WTC11 (cell line): ENCODE measurements around the gene RPUSD3. TPM values are rescaled to one million over a fixed set of nuclear protein-coding genes. Genes with fewer than 3 reads are reported as not detected.

Experiments
- ATAC-seq: fragments of 200-7000 bp; cut with Tn5 transposase; 2 replicates; pipeline ENCODE4 v1.10.0; 2021; ENCODE audit warnings: mild to moderate bottlenecking, moderate library complexity
- CTCF ChIA-PET: fragments of 300-600 bp; sonication (Branson Sonifier 250); formaldehyde crosslinking; loops from one replicate; lab custom pipeline; 2021; ENCODE audit warnings: antibody characterized with exemption; lab: Charles Lee
- POLR2A ChIA-PET: fragments of 350-600 bp; sonication (Branson Sonifier 250); formaldehyde crosslinking; loops from one replicate; lab custom pipeline; 2021; ENCODE audit warnings: antibody characterized with exemption; lab: Charles Lee
- DNase-seq: peaks from one replicate; pipeline ENCODE4 v3.0.0; 2021; ENCODE audit warnings: low spot score
- H3K27ac Mint-ChIP-seq: 2 replicates; pipeline ENCODE4 v1.8.0; 2021; ENCODE audit warnings: mixed read lengths
- H3K27me3 Mint-ChIP-seq: 2 replicates; pipeline ENCODE4 v1.8.0; 2021; ENCODE audit warnings: low read depth, mild to moderate bottlenecking, moderate library complexity, mixed read lengths
- H3K36me3 Mint-ChIP-seq: 2 replicates; pipeline ENCODE4 v1.8.0; 2021; ENCODE audit warnings: mixed read lengths
- H3K4me1 Mint-ChIP-seq: 2 replicates; pipeline ENCODE4 v1.8.0; 2022; ENCODE audit warnings: mixed read lengths
- H3K4me3 Mint-ChIP-seq: 2 replicates; pipeline ENCODE4 v1.8.0; 2021; ENCODE audit warnings: mild to moderate bottlenecking, moderate library complexity, mixed read lengths
- H3K9me3 Mint-ChIP-seq: 2 replicates; pipeline ENCODE4 v1.8.0; 2021; ENCODE audit warnings: mixed read lengths
- FOXK1 ChIP-seq: sonication (generic); formaldehyde crosslinking; IDR thresholded peaks from 2 replicates; pipeline ENCODE4 v1.8.0; 2022; ENCODE audit warnings: mild to moderate bottlenecking, moderate library complexity, missing genetic modification reagents
- GRHL2 ChIP-seq: fragments of 250-450 bp; sonication (Bioruptor Pico); IDR thresholded peaks from 2 replicates; pipeline ENCODE4 v1.8.0; 2022; ENCODE audit warnings: mild to moderate bottlenecking, moderate library complexity; ENCODE audit not compliant: insufficient replicate concordance, severe bottlenecking
- GTF2I ChIP-seq: fragments of 250-450 bp; sonication (Bioruptor Pico); conservative IDR thresholded peaks from 2 replicates; pipeline ENCODE4 v1.4.0; 2021; ENCODE audit warnings: mild to moderate bottlenecking
- SP1 ChIP-seq: sonication (generic); formaldehyde crosslinking; conservative IDR thresholded peaks from 2 replicates; pipeline ENCODE4 v1.8.1; 2022; ENCODE audit warnings: missing genetic modification reagents
- ZNF416 ChIP-seq: fragments of 250-450 bp; sonication (Bioruptor Pico); IDR thresholded peaks from 2 replicates; pipeline ENCODE4 v1.9.0; 2021; ENCODE audit warnings: mild to moderate bottlenecking, inconsistent platforms
- ZNF423 ChIP-seq: fragments of 250-450 bp; sonication (Bioruptor Pico); IDR thresholded peaks from 2 replicates; pipeline ENCODE4 v2.1.2; 2022; ENCODE audit warnings: mild to moderate bottlenecking, moderate library complexity
- total RNA-seq: library from RNA; stranded (reverse); gene quantifications from 3 replicates; pipeline ENCODE4 v1.2.3, GENCODE V29; 2021
- TF ChIP-seq, protein P1 (sequence below): sonication (generic); formaldehyde crosslinking; IDR thresholded peaks from 2 replicates; pipeline ENCODE4 v1.8.0; 2023; ENCODE audit warnings: missing genetic modification reagents, mild to moderate bottlenecking, borderline replicate concordance
- TF ChIP-seq, protein P2 (sequence below): sonication (generic); formaldehyde crosslinking; IDR thresholded peaks from 2 replicates; pipeline ENCODE4 v1.8.1; 2023; ENCODE audit warnings: mild to moderate bottlenecking, moderate library complexity, missing genetic modification reagents
- TF ChIP-seq, protein P3 (sequence below): sonication (generic); formaldehyde crosslinking; IDR thresholded peaks from 2 replicates; pipeline ENCODE4 v1.8.1; 2023; ENCODE audit warnings: mild to moderate bottlenecking, missing genetic modification reagents

The RPUSD3 gene
- total RNA-seq, 1 experiment from 2014 or later, result 95.5 TPM

DNA sequence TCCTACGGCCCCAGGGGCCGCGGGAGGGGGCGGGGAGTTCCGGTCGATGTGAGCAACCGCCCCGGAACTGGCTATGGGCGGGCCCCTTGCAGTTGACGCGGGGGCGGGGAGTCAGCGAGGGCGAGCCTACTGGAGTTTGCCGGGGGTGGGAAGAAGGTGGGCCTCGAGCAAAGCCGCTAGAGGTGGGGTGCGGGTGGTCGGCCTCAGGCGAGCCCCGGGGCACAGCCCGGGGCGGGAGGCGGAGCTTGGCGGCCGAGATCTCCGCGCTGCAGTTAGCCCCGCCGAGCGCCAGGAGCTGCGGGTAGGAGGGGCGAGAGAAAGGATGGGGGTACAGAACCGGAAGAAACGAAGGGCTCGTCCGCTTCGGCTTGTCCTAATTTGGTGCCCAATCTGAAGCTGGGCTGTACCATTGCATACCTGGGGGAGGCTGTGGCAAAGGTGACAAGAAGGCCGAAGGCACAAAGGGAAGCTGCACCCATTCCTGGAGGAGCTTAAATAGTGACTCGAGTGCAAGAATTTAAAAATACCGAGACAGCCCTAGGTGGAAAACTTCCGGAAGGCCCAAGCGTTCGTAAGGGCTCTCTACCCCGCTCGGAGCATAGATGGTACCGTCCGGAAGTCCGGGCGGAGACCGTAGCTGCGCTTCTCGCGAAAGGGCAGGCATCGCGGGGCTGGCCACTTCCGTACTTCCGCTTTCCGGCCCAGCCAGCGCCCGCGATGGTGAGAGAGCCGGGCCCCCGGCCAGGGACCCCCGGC lies 51.2 kb downstream of the RPUSD3 start, which contains the start of the genes ARPC4 and TADA3 (continued):
- TF ChIP-seq, protein P1, sequence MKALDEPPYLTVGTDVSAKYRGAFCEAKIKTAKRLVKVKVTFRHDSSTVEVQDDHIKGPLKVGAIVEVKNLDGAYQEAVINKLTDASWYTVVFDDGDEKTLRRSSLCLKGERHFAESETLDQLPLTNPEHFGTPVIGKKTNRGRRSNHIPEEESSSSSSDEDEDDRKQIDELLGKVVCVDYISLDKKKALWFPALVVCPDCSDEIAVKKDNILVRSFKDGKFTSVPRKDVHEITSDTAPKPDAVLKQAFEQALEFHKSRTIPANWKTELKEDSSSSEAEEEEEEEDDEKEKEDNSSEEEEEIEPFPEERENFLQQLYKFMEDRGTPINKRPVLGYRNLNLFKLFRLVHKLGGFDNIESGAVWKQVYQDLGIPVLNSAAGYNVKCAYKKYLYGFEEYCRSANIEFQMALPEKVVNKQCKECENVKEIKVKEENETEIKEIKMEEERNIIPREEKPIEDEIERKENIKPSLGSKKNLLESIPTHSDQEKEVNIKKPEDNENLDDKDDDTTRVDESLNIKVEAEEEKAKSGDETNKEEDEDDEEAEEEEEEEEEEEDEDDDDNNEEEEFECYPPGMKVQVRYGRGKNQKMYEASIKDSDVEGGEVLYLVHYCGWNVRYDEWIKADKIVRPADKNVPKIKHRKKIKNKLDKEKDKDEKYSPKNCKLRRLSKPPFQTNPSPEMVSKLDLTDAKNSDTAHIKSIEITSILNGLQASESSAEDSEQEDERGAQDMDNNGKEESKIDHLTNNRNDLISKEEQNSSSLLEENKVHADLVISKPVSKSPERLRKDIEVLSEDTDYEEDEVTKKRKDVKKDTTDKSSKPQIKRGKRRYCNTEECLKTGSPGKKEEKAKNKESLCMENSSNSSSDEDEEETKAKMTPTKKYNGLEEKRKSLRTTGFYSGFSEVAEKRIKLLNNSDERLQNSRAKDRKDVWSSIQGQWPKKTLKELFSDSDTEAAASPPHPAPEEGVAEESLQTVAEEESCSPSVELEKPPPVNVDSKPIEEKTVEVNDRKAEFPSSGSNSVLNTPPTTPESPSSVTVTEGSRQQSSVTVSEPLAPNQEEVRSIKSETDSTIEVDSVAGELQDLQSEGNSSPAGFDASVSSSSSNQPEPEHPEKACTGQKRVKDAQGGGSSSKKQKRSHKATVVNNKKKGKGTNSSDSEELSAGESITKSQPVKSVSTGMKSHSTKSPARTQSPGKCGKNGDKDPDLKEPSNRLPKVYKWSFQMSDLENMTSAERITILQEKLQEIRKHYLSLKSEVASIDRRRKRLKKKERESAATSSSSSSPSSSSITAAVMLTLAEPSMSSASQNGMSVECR, result 0 out of 2 replicates have a peak, but pooled peaks have one; percentile 14
- TF ChIP-seq SP1, result peak; percentile 71
- peak; percentile 20 for TF ChIP-seq FOXK1 (CRISPR knock-in tag)

DNA sequence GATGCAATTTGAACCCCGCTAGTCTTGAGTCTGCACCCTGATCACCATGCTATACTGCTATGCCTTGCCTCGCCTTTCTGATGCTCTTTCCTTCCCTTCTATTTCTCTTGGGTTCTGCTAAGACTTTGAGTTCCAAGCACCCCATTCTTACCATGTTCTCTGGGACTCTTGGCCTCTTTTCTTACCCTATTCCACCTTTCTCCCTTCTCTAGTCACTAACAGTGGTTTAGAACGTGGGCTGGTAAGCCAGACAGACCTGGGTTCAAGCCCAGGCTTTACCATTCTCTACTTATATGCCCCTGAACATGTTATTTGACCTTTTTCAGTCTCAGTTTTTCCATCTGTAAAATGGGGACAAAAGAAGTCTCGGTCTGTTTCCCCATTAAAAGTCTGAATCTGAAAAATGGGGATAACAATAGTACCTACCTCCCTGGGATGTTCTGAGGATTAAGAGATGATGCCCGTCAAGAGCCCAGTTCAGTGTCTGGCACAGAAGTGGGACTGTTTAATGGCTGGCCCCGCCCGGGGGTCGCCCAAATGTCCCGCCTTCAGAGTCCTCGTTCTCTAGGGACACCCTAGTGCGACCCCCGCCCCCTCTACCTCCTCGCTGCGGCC lies 51.9 kb downstream of the RPUSD3 start:
- H3K4me1 Mint-ChIP-seq, result peaks cover 18% of the 10 kb centered on the region
- POLR2A ChIA-PET, result interaction anchor here (1.0 to 1.8 kb wide), 7 partner anchors 9 to 219 kb away, joined by 3 to 11 read pairs (median 5); partner anchors contain the start of gene OGG1
- TF ChIP-seq ZNF416 (0 out of 2 replicates have a peak, but pooled peaks have one; percentile 7), GRHL2 (CRISPR knock-in tag) (no peak), ZNF423 (CRISPR knock-in tag) (no peak), GTF2I (peak; percentile 96)
- TF ChIP-seq, protein P2, sequence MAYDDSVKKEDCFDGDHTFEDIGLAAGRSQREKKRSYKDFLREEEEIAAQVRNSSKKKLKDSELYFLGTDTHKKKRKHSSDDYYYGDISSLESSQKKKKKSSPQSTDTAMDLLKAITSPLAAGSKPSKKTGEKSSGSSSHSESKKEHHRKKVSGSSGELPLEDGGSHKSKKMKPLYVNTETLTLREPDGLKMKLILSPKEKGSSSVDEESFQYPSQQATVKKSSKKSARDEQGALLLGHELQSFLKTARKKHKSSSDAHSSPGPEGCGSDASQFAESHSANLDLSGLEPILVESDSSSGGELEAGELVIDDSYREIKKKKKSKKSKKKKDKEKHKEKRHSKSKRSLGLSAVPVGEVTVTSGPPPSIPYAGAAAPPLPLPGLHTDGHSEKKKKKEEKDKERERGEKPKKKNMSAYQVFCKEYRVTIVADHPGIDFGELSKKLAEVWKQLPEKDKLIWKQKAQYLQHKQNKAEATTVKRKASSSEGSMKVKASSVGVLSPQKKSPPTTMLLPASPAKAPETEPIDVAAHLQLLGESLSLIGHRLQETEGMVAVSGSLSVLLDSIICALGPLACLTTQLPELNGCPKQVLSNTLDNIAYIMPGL (CRISPR knock-in tag), result 0 out of 2 replicates have a peak, but pooled peaks have one; percentile 7
- TF ChIP-seq, protein P3, sequence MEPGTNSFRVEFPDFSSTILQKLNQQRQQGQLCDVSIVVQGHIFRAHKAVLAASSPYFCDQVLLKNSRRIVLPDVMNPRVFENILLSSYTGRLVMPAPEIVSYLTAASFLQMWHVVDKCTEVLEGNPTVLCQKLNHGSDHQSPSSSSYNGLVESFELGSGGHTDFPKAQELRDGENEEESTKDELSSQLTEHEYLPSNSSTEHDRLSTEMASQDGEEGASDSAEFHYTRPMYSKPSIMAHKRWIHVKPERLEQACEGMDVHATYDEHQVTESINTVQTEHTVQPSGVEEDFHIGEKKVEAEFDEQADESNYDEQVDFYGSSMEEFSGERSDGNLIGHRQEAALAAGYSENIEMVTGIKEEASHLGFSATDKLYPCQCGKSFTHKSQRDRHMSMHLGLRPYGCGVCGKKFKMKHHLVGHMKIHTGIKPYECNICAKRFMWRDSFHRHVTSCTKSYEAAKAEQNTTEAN (CRISPR knock-in tag), result 0 out of 2 replicates have a peak, but pooled peaks have one; percentile 15
- TF ChIP-seq, protein P1, result peak; percentile 60; the same call in 1 of the 2 replicates
- TF ChIP-seq, all 79 proteins: peak for 5
- no peak for DNase-seq
- H3K9me3 Mint-ChIP-seq, result no peaks in the 10 kb centered on the region
- peaks cover 40% of the 10 kb centered on the region for H3K36me3 Mint-ChIP-seq
- no peaks in the 10 kb centered on the region; the same call in 1 of the 2 replicates for H3K27me3 Mint-ChIP-seq
- ATAC-seq, result no peak
- H3K4me3 Mint-ChIP-seq, result peak overlapping the region; percentile 94
- H3K27ac Mint-ChIP-seq, result peak overlapping the region; percentile 54
- CTCF ChIA-PET, result interaction anchor here (1.0 to 1.4 kb wide), 7 partner anchors 13 to 291 kb away, joined by 3 to 9 read pairs (median 4); partner anchors contain the start of genes CAMK1, CRELD1 and OGG1
